GM18520 (cell line): ENCODE measurements around the gene KCNF1.

Source experiments
- ATAC-seq: cut with Tn5 transposase; IDR thresholded peaks from one replicate; pipeline ENCODE4 v1.9.1; 2021; ENCODE audit not compliant: unreplicated experiment

The KCNF1 gene

GRCh38 chr2:10911291-10912075 is at the start of gene KCNF1:
KCNF1 (plus strand) TSS chr2:10911934; CDS start chr2:10912427, 493 bp downstream.
- no peak for ATAC-seq

GRCh38 chr2:10862330-10862729 is 49.4 kb upstream of the KCNF1 start:
- no peak for ATAC-seq

DNA sequence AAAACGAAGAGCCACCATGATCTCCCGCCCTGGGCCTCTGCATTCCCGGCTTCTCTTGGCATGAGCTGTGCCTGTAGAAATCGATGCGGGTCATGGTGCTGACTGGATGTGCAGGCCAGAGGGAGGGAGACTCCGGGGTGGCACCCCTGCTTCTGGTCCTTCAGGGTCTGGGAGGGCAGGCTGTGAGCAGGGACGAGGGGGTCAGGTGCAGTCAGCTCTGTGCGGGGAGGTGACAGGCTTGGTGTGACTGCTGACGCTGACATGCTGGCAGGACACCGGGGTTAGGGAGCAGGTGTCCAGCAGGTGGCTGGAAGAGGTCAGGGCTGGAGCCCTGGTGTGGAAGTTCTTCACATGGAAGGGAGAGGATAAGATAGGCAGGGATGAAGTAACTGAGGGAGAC is 48.7 kb upstream of the KCNF1 start:
- ATAC-seq: no peak

GRCh38 chr2:10863837-10864236 is 47.9 kb upstream of the KCNF1 start:
- peak; percentile 44 for ATAC-seq

DNA sequence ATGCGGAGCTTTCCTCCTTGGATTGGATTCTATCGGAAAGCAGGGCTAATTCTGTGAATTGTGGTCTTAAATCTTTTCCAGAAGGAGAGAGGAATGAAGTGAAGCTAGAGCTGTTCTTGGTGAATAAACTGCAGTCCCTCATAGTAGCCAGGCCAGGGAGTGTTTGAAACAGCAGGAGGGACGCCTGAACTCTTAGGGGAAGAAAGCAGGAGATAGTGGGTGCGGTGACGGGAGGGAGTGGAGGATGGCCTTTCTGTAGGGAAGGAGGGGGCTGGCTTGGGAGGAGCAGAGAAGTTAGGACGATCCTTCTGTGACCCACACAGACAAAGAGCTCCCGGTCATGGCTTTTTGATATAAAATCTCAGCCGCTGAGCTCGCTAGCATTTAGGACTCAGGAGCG is 47.5 kb upstream of the KCNF1 start:
- ATAC-seq: no peak

GRCh38 chr2:10864861-10865636 is 46.7 kb upstream of the KCNF1 start:
- peak; percentile 88 for ATAC-seq

DNA sequence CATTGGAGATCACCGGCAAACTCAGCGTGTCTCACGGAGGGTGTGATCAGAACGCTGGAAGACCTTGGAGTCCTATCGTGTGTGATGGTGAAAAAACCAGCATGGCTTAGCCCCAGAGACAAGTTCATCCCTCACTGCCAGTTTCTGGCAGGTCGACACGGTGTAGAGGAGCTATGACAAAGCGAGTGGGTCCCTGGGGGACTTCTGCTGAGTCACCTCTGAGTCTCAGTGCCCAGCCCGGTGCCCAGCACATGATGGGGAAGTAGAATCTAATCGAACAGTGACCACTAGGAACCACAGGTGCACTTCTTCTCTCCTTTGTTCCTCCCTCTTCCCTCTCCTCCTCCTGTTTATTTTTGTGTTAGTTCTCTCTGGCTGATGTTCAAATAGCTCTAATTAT is 45.9 kb upstream of the KCNF1 start:
- ATAC-seq: no peak

DNA sequence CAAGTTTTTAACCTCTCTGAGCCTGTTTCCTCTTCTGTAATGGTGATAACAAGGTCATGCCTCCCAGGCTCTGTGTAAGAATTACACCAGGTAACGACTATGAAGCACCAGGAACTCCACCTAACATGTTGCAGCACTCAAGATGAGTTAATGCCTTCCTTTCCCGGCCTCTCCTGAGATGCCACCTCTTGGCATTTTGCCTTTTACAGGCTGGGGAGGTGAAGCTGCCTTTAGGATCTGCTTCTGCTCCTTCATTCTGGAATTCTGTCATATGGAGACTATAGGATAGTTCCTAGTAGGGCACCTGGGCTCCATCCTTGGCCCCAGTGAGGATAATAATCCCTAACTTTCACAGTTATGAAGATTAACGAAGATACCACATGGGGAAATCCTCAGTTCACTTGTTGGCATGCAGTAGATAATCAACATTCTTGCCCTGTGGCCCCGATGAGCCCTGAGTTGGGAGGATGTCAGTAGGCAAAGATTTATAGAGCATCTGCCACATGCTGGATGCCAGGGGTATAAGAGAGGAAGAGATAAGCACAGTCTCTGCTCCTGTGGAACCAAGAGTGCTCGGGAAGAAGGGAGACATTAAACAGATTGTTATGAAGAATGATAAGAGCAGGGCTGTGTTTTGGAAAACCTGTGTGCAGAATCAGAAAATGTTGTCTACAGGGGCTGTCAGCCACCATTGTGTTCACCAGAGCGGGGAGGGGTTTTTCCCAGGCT is 43.9 kb upstream of the KCNF1 start:
- ATAC-seq: no peak

- ATAC-seq: no peak
Observed at GRCh38 chr2:10868465-10869314, 43.0 kb upstream of the KCNF1 start.

DNA sequence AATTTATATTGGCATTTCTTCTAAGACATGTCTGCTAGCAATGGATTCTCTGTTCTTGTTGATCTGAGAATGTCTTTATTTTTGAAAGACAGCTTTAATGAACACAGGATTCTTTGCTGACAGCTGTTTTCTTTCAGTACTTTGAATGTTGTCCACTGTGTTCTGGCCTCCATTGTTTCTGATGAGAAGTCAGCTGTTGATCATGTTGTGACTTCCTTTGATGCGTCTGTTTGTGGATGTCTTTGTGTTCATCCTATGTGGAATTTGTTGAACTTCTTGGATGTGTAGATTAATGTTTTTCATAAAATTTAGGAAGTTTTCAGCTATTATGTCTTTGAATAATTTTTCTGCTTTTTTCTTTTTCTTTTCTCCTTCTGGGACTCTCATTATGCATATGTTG is 39.8 kb upstream of the KCNF1 start:
- ATAC-seq: no peak

DNA sequence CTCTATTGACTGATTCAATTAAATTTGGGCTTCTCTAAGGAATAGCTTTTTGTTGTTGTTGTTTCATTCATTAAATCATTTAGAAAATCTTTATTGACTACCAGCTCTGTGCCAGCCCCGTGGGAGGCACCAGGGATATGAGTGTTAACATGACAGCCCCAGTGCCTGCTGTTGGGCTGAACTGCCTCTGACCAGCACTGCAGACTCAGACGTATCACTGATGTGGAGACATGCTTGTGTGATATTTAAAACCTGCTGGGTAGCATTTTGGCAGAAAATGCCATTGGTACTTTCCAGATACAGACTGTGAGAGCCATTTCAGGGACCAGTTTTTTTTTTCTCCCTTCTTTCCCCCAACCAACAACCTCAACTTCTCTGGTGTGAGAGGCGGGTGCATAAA is 38.6 kb upstream of the KCNF1 start:
- no peak for ATAC-seq

GRCh38 chr2:10873790-10874437 is 37.8 kb upstream of the KCNF1 start:
- ATAC-seq: no peak

GRCh38 chr2:10875126-10875525 is 36.6 kb upstream of the KCNF1 start:
- ATAC-seq: no peak

DNA sequence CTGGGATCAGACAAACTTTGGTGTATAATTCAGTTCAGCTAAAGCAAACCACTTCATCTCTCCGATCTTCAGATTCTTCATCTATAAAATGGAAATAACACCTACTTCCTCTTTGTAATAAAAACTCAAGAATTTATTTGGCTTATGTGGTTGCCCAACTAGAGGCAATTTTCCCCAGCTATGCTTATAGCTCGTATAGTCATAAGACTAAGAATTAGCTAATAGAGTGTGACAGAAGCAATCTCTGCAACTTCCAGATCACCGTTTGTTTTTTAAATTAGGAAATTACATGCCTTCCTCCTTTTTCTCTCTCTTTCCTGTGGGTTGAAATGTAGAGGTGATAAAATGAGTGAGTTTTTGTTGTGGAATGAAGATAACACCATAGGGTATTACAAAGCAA is 35.3 kb upstream of the KCNF1 start:
- no peak for ATAC-seq

DNA sequence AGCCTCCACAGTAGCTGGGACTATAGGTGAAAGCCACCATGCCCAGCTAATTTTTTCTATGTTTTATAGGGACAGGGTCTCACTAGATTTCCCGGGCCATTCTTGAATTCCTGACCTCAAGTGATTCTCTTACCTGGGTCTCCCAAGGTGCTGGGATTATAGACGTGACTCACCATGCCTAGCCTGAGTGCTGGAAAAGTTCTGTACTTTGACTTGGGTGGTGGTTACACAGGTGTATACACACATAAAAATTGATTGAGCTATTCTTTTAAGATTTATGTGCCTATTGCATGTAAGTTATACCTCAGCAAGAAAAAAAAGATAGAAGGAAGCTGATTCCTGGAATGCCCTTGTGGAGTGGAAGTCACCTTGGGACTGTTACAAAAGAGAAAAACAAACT is 34.8 kb upstream of the KCNF1 start:
- no peak for ATAC-seq

- no peak for ATAC-seq
Observed at GRCh38 chr2:10877651-10878111, 34.1 kb upstream of the KCNF1 start.

GRCh38 chr2:10878268-10878915 is 33.3 kb upstream of the KCNF1 start:
- ATAC-seq: no peak

- ATAC-seq: no peak
Observed at GRCh38 chr2:10879159-10879558, 32.6 kb upstream of the KCNF1 start.
